ENCODE results near the gene SULT2B1. TPM values are rescaled to one million over a fixed set of nuclear protein-coding genes. Genes with fewer than 3 reads are reported as not detected.

Gene SULT2B1
- total RNA-seq, 1 donor from 2014 or later, result 1.6 TPM

DNA sequence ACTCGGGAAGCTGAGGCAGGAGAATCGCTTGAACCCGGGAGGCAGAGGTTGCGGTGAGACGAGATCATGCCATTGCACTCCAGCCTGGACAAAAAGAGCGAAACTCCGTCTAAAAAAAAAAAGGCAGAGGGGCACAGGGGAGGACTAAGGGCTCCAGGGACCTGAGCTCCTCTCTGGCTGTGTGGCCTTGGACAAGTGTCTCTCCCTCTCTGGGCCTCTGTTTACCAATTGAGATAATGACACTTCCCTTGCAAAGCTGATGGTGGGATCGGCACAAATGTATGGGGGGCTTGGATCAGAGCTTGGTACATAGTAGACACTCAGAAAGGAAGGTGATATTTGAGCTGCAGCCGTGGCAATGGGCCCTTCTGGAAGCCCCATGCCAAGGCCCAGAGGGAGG lies 43.2 kb downstream of the SULT2B1 start:
- no peaks in the 10 kb centered on the region for H3K36me3 Mint-ChIP-seq
- Histone ChIP-seq H3K9me3 (ENCODE audit: low read depth) (no peaks in the 10 kb centered on the region), H3K36me3 (no peaks in the 10 kb centered on the region), H3F3A (ENCODE audit: low read depth) (no peaks in the 10 kb centered on the region), H3K27me3 (no peaks in the 10 kb centered on the region), H3K4me1 (no peaks in the 10 kb centered on the region), H3K4me3 (no peak overlapping the region), H2AFZ (replicated peaks) (no peak overlapping the region), H3K9ac (no peak overlapping the region), H3K4me2 (no peak overlapping the region), H4K20me1 (ENCODE audit: low read depth) (no peaks in the 10 kb centered on the region), H3K79me2 (ENCODE audit: low read depth) (no peaks in the 10 kb centered on the region), H3K27ac (no peak overlapping the region)
- peak overlapping the region; percentile 90 for H3K27ac Mint-ChIP-seq
- H3K9me3 Mint-ChIP-seq, result no peaks in the 10 kb centered on the region
- no peak overlapping the region for H3K4me3 Mint-ChIP-seq
- TF ChIP-seq EZH2 (IDR thresholded peaks at IDR 0.05) (no peak), EZH2phosphoT487 (IDR thresholded peaks at IDR 0.05) (no peak)
- TF ChIP-seq, protein P1, sequence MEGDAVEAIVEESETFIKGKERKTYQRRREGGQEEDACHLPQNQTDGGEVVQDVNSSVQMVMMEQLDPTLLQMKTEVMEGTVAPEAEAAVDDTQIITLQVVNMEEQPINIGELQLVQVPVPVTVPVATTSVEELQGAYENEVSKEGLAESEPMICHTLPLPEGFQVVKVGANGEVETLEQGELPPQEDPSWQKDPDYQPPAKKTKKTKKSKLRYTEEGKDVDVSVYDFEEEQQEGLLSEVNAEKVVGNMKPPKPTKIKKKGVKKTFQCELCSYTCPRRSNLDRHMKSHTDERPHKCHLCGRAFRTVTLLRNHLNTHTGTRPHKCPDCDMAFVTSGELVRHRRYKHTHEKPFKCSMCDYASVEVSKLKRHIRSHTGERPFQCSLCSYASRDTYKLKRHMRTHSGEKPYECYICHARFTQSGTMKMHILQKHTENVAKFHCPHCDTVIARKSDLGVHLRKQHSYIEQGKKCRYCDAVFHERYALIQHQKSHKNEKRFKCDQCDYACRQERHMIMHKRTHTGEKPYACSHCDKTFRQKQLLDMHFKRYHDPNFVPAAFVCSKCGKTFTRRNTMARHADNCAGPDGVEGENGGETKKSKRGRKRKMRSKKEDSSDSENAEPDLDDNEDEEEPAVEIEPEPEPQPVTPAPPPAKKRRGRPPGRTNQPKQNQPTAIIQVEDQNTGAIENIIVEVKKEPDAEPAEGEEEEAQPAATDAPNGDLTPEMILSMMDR (IDR thresholded peaks at IDR 0.05), result no peak
- peaks cover 7% of the 10 kb centered on the region for H3K4me1 Mint-ChIP-seq
- H3K27me3 Mint-ChIP-seq (ENCODE audit: insufficient read depth, low read depth), result peaks cover 5% of the 10 kb centered on the region
- no peak for DNase-seq (ENCODE audit: low spot score)

DNA sequence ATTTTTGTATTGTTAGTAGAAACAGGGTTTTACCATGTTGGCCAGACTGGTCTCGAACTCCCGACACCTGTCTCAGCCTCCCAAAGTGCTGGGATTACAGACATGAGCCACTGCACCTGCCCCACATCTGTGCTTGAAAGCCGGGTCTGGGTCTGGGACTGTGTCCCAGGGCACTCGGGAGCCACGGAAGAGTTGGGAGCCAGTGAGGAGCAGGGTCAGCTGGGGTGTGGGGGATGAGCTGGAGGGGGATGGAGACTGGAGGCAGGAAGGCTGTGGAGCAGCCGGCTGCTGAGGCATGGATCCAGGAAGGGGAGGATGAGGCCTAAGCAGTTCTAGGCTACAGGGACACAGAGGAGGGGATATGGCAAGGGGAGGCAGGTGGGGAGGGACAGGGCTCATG lies 43.9 kb downstream of the SULT2B1 start:
- Mint-ChIP-seq H3K27me3 (ENCODE audit: insufficient read depth, low read depth) (peaks cover 5% of the 10 kb centered on the region), H3K4me3 (no peak overlapping the region), H3K36me3 (no peaks in the 10 kb centered on the region), H3K9me3 (no peaks in the 10 kb centered on the region), H3K27ac (no peak overlapping the region), H3K4me1 (peaks cover 4% of the 10 kb centered on the region)
- Histone ChIP-seq H3K4me2 (no peak overlapping the region), H3F3A (ENCODE audit: low read depth) (no peaks in the 10 kb centered on the region), H3K27me3 (no peaks in the 10 kb centered on the region), H2AFZ (replicated peaks) (no peak overlapping the region), H3K79me2 (ENCODE audit: low read depth) (no peaks in the 10 kb centered on the region), H3K9ac (no peak overlapping the region), H3K36me3 (no peaks in the 10 kb centered on the region), H3K4me3 (no peak overlapping the region), H4K20me1 (ENCODE audit: low read depth) (no peaks in the 10 kb centered on the region), H3K27ac (no peak overlapping the region), H3K4me1 (no peaks in the 10 kb centered on the region), H3K9me3 (ENCODE audit: low read depth) (no peaks in the 10 kb centered on the region)
- TF ChIP-seq EZH2phosphoT487 (IDR thresholded peaks at IDR 0.05) (no peak), EZH2 (IDR thresholded peaks at IDR 0.05) (no peak)
- TF ChIP-seq, protein P1 (IDR thresholded peaks at IDR 0.05), result no peak
- no peak for DNase-seq (ENCODE audit: low spot score)

DNA sequence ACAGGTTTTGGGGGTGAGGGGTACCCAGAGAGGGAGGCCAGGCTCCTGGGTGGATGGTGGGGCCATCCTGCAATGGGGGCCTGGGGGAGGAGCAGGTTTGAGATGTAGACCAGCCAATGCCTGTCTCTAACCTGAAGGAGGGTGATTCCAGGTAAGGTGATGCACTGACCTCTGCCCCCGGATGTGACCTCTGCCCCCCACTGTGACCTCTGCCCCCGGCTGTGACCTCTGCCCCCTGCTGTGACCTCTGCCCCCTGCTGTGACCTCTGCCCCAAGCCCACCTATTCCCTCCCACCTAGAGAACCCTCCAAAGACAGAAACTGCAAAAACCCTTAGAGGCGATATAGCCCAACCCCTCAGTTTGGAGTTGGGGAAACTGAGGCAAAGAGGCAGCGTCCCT lies 44.3 kb downstream of the SULT2B1 start:
- no peak overlapping the region for H3K4me3 Mint-ChIP-seq
- H3K4me2 ChIP-seq, result no peak overlapping the region
- H3K4me1 Mint-ChIP-seq, result peaks cover 4% of the 10 kb centered on the region
- no peak overlapping the region for H3K9ac ChIP-seq
- no peaks in the 10 kb centered on the region for H3K4me1 ChIP-seq
- no peak overlapping the region for H3K27ac Mint-ChIP-seq
- H3K4me3 ChIP-seq, result no peak overlapping the region
- H3K27me3 Mint-ChIP-seq (ENCODE audit: insufficient read depth, low read depth), result peaks cover 5% of the 10 kb centered on the region
- TF ChIP-seq, protein P1 (IDR thresholded peaks at IDR 0.05), result no peak
- TF ChIP-seq EZH2phosphoT487 (IDR thresholded peaks at IDR 0.05) (no peak), EZH2 (IDR thresholded peaks at IDR 0.05) (no peak)
- no peak for DNase-seq (ENCODE audit: low spot score)
- no peaks in the 10 kb centered on the region for H3F3A ChIP-seq (ENCODE audit: low read depth)
- H3K9me3 ChIP-seq (ENCODE audit: low read depth), result no peaks in the 10 kb centered on the region
- no peaks in the 10 kb centered on the region for H3K27me3 ChIP-seq
- H2AFZ ChIP-seq (replicated peaks), result no peak overlapping the region
- H3K36me3 ChIP-seq, result no peaks in the 10 kb centered on the region
- no peaks in the 10 kb centered on the region for H4K20me1 ChIP-seq (ENCODE audit: low read depth)
- H3K27ac ChIP-seq, result no peak overlapping the region
- no peaks in the 10 kb centered on the region for H3K79me2 ChIP-seq (ENCODE audit: low read depth)
- H3K36me3 Mint-ChIP-seq, result no peaks in the 10 kb centered on the region
- no peaks in the 10 kb centered on the region for H3K9me3 Mint-ChIP-seq
